Endometrial microvascular endothelial cells (primary cell): Measurements from ENCODE around the gene MMEL1. TPM values are rescaled to one million over a fixed set of nuclear protein-coding genes. Genes with fewer than 3 reads are reported as not detected.
"Not testable (repeated sequence)": the region's sequence is repeated elsewhere in the genome, so short reads cannot be mapped to it uniquely, and the experiment has no call there.

Experiments
- in situ Hi-C: cut with HindIII; loops from 2 replicates; pipeline ENCODE4 v1.10.0; 2017; ENCODE audit warnings: low sequenced_read_pairs, low pct_unique_long_range_greater_than_20kb; ENCODE audit errors: inconsistent ontology term
- total RNA-seq: library from RNA; depleted of rRNA; stranded (reverse); fragments of >200 nt; gene quantifications from one replicate; pipeline ENCODE4 v1.2.3, GENCODE V29; 2015; ENCODE audit errors: inconsistent ontology term

MMEL1 gene
- total RNA-seq, 1 donor from 2014 or later, result 0.28 TPM

DNA sequence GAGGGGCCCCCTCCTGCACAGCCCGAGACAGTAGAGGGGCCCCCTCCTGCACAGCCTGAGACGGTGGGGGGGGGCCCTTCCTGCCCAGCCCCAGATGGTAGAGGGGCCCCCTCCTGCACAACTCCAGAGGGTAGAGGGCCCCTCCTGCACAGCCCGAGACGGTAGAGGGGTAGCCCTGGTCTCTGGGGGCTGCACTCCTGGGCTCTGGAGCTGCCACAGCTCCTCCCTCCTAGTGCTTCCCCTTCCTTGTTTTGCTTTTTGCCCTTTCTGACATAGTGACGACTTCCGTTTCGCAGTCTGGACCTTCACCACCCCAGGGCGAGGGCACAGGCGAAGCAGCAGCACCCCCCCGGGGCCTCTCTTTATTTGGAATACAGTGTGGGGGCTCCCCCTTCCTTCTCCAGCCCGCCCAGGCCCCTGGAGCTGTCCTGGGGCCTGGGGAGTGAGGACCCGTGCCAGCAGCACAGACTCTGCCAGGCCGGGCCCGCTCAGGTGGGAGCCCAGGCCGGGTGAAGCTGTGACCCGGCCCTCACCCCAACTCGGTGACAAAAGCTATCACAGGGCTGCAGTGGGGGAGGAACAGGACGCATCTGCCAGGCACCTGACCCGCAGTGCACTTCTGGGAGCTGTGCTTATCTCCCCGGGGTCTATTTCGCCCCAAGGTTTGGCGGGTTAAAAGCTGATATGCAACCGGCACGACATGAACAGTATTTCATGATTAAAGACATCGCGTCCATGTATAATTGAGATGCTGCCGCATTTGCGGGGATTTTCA lies 47.3 kb downstream of the MMEL1 start:
- in situ Hi-C loops, result no loop called here

DNA sequence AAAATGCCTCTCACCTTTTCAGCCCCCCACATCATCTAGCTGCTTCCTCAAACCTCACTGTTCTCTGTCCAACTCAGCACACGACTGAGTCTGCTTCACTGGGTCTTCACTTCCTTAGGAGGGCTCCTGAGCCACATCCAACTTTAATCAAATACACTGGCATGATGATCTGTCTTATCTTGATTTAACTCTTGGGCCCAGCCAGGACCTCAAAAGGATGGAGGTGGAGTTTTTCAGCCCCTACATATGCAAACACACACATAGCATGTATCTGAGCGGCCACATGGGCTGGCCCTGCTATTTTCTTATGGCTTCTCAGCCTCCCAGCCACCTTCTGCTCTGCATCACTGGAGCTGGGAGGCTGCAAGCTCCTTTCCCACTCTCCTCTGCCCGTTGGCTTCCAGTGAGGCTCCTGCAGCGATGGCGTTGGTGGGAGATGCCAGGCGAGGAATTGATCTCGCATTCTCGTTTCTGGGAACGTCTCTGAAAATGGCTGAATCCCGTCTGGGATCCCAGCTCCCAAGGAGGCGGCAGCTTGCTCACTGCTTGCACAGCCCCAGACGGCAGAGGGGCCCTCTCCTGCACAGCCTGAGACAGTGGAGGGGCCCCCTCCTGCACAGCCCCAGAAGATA lies 48.0 kb downstream of the MMEL1 start:
- in situ Hi-C loops, result no loop called here

DNA sequence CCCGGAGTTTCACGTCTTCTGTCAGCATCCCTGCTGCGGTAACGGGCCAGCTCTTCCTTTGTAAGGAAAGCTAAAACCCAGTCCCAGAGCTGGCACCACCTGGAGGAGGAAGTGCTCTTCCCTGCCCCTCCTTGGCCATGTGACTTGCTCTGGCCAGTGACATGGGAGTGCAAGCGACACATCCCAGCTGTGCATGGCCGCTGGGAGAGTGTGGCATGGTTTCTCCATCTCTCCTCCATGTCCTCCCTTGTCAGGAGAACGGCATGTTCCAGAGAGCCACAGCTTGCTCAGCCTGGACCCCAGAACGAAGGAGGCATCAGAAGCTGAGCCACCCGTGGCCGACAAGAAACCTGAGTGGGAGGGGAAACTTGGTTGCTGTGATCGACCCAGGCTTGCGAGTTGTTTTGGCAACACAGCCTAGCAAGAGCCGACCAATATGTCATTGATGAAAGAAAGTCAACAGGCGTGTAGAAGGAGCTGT lies 48.9 kb downstream of the MMEL1 start:
- in situ Hi-C loops, result no loop called here

DNA sequence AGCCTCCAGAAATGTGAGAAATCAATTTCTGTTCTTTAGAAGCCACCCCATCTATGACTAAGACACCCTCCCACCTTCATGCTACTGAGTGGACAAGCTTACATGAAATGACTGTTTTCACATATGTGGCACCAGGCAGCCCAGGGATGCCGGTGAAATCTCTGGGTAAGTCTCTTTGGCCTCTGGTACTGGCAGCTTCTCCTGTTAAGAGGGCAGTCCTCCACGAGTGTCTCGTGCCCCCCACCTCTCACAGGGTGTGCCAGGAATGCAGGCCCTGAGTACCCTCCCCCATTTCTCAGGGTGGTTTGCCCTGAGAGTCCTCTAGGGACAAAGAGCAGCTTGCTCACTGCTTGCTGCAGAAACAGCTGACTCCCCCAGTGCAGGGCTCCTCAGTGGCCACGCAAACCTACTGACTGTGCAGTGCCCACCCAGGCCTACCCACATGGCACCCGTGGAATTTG lies 49.5 kb downstream of the MMEL1 start:
- in situ Hi-C loops, result no loop called here

DNA sequence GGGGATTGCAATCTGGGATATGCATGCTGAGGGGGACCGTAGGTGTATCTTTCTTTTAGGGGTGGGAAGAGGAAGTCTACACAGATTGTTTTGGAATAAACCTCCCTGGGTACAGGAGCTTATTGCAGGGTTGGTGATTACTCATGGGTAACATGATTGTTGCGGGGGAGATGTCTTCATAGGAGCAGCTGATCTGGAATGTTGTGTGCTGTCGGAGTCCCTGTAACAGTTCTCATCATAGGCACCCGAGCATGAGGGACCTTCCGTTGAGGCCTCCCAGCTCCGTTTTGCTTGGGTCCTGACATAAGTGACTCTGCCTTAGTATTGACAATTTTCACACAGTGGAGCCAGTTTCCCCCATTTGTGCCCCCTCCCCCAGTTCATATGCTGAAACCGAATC lies 50.4 kb downstream of the MMEL1 start:
- in situ Hi-C loops, result no loop called here

DNA sequence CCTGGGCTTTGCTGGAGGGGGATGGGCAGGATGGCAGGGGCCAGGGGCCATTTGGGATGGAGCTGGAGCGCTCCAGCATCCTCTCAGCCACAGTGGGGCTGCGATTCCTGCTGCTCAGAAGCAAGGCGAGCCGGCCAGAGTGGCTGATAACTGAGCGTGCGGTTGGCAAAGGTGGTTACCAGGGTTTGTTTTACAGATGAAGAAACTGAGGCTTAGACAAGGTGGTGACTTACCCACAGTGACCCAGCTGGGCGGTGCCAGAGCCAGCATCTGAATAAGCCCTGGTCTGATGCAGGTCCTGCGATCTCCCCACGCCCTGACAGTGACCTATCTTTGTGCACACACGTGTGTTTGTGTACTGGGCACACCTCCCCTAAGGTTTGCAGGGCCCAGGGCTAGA lies 52.1 kb downstream of the MMEL1 start:
- in situ Hi-C loops, result no loop called here

DNA sequence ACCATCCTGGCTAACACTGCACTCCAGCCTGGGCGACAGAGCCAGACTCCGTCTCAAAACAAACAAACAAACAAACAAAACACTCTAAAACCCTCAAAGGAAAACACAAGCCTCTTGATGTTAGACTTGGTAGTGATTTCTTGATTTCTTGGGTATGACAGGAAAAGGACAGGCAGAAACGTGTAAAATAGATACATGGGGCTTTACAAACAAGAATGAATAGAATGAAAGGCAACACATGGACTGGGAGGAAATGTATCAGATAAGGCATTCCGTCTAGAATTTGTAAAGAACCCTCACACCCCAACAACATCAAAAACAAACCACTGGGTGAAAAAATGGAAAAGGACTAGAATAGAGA lies 54.1 kb downstream of the MMEL1 start:
- in situ Hi-C loops, result no loop called here

DNA sequence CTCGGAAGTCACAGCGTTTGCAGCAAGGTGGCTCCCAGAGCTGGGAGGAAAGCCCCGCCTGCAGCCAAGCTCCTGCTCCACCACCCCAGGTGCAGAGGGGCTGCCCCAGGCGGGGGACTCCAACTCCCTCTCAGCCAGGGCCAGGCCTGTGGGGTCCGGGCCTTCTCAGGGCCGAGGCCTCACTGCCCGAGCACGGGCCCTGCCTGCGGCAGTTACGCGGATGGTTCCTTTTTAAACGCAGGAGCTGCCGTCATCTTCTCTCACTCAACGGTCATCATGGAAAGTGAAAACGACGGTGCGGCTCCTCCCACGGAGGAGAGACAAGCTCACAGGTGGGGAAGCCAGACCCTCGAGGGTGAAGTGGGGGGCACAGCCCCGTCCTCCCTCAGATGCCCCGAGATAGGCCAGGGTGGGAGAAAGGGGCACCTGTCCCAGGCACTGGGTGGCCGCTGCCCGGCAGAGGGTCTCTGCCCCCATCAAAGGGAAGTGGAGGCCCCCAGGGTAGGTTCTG lies 55.2 kb downstream of the MMEL1 start:
- in situ Hi-C loops, result not testable (repeated sequence)

DNA sequence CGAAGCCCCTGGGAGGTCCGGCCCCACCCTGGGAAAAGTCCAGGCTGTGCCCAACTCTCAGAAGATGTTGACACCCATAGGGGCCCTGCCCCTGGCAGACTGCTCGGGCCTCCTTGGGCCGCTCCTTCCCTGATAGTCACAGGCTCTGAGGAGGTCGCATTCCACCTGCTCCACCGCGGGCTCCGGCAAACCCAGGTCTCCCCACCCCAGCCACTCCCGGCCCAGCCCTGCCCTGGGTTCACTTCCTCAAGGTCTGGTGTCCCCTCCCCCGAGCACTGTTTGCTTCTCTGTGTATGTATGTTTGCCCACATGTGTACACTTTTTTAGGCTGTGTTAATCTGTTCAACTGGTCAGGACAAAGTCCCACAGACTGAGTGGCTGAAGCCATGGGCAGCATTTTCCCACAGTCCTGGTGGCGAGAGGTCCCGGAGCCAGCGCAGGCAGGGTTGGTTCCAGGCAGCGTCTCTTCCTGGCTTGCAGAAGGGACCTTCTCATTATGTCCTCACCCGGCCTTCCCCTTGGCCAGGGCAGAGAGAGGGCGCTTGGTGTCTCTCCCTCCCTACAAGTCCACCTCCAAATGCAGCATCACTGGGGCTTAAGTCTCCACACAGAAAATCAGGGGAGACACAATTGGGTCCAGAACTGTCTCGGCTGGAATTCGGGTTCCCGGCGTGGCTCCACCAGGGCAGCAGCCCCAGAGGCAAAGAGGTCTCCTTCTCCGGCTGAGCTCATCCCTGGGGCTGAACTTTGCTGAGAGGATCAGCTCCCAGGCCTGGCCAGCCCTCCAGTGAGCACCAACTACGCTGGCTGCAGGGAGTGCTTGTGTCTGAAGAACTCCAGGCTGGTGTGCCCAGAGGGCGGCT lies 56.8 kb downstream of the MMEL1 start:
- in situ Hi-C loops, result no loop called here

DNA sequence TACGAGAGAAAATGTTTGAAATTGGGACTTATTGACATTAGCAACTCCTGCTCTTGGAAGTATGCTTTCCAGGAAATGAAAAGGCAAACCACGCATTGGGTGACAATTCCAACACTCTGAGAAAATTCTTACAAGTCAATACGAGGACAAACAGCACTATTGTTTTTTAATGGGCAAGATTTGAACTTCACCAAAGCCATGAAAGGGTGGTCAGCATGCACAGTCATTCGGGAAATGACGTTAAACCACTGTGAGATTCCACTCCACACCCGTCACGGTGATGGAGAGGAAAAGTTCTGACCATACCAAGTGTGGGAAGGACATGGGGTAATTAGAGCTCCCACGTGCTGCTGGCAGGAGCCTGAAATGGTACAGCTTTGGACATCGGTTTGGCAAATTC lies 58.5 kb downstream of the MMEL1 start:
- in situ Hi-C loops, result no loop called here

DNA sequence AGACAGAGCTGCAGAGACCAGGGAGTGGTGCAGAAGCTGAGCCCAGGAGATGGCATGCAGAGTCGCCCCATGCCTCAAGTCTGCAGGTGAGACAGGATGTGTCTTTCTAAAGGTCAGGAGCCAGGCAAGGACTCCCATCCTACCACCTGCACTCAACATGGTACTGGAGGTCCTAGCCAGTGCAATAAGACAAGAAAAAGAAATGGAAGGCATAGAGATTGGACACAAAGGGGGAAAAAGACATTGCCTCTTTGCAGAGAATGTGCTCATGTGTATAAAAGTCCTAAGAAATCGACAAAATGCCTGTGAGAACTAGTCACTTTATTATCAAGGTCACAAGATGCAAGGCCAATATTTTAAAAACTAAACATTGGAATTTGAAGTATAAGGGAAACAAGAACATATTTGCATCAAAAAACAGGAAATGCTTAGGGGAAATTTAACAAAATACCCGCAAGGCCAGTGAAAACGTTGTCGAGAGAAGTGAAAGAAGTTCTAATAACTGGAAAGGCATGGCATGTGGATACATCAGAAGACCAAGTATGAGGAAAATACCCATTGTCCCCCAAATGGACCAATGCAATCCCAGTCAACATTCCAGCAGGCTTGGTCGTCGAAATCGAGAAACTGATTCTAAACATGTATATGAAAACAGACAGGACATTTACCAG lies 59.4 kb downstream of the MMEL1 start:
- in situ Hi-C loops, result no loop called here

DNA sequence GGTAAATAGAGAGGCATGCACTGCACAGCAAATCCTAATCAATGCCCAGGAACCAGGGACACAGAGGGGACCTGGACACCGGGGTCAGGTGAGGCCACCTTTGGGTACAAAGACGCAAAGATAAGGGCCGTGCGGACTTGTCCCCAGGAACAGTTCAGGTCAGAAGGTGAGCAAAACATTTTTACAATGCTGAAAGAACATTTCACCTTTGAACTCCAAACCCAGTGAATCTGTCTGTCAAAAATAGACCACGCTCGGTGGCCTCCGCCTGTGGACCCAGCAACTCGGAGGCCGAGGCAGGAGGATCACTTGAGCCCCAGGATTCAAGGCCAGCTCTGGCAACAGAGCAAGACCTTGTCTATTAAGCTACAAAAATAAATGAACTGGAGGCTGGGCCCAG lies 61.5 kb downstream of the MMEL1 start:
- in situ Hi-C loops, result no loop called here

DNA sequence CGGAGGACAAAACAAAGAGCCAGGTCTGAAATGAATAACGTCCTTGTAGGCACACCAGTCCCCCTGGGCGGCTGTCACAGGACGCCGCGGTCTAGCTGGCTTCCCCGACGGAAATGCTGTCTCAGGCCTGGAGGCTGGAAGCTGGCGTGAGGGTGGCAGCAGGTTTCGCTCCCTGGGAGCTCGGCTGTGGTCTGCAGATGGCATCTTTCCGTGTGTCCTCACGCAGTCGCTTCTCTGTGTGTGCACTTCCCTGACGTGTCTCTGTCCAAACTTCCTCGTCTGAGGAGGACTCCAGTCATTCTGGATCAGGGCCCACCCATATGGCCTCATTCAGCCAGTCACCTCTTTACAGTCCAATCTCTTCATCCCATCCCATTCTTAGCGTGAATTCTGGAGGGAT lies 62.5 kb downstream of the MMEL1 start:
- in situ Hi-C loops, result no loop called here

DNA sequence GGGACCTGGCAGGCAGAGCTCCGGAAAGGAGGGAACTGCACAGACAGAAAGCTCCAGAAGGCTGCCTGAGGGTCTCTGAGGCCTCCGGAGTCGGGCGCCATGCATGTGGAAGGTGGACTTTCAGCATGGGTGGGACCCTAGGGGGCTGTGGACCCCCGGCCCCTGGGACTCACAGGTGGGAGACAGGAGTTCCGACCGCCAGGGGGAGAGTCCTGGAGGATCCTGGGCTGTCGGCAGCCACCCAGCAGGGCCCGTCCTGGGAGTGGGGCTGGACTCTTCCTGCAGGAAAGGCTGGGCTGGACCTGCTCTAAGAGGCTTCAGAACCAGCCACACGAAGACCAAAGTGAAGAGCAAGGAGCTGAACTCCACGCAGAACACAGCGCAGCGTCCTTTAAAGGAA lies 63.1 kb downstream of the MMEL1 start:
- in situ Hi-C loops, result not testable (repeated sequence)

DNA sequence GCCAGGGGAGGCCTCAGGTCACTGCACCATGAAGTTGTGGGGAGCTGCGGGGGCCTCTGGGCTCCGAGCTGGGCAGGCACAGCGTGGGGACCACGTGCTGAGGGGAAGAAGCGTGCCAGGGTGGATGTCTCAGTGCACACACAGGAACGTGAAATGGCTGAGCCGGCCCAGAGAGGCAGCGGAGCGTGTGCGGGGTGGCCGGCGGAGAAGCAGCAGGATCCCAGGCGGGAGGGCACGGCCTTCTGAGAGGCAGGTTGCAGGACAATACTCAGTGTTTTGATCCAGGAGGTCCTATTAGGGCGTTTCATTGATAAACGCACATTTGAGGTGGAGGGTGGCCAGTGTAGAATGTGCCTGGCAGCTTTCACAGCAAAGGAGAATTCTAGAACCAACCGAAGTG lies 63.8 kb downstream of the MMEL1 start:
- in situ Hi-C loops, result no loop called here

DNA sequence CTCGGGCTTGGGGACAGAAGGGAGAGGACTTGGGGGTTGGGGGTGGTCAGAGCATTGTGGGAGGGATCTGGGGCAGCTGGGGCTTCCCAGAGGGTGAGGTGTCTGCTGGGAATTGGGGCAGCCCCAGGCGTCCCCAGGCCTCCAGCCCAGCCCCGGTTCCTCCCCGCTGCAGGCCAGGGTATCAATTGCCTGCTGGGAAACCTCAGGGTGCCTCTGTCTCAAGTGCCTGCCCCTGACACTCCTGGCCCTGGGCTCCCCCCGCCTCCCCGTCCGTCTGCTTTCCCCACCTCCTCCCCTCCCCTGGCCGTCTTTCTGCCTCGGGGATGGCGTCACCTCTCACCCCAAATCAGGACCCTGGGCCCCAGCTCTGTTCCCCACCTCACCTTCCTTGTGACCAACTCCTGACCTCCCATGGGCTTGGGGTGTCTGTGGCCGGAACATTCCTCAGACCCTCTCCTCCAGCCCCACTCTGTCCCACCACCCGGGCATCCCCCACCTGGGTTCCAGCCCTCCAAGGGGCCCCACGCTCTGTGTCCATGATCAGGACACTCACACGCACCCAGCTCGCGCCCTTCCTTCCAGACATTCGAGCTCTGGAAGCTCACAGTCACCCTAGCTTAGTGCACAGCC lies 64.5 kb downstream of the MMEL1 start:
- in situ Hi-C loops, result not testable (repeated sequence)

DNA sequence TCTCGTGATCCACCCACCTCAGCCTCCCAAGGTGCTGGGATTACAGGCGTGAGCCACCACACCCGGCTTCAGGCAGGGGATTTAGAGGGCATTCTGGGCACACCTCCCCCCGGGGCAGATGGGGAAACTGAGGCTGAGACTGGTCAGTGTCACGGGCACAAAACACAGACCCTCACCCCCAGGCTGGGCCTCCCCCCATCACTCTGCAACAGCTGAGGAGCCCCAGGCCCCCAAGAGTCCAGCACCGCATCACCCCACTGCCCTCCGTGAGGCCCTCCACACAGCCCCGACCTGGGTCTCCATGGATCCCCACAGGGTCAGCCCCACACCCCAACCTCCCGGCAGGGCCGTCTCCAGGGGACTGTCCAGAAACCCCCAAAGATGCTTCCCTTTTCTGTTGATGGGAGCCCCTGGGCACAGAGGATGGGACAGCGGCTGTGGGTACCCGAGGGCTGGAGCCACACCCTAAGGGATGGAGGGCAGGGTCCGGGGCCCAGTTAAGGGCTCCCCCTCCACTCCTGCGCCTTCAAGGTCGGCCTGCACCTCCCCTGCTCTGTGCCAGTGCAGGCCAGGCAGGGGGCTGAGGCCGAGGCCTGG lies 65.6 kb downstream of the MMEL1 start:
- in situ Hi-C loops, result no loop called here
